ENCODE results near the gene REC8. TPM values are rescaled to one million over a fixed set of nuclear protein-coding genes. Genes with fewer than 3 reads are reported as not detected.

The REC8 gene
- total and polyA plus RNA-seq, 2 of the 13 experiments (the other 11 are each of a cell fraction or from before 2014, with no cell fraction given), result 3.4 to 14.7 TPM

- intact Hi-C loops (cut with micrococcal nuclease; ENCODE audit: unreplicated experiment), result no loop called here
- ChIA-PET CTCF (ENCODE audit: low intra/inter-chr PET ratio, low total read pairs) (no interaction called here), POLR2A (interaction anchor here (0.7 to 22.7 kb wide), 6 partner anchors 8 to 127 kb away, joined by 4 to 977 read pairs (median 108); partner anchors contain the start of genes DCAF11, IRF9, NRL and PCK2)
- Histone ChIP-seq H3K79me2 (ENCODE audit: insufficient read depth, low read length) (peaks cover 52% of the 10 kb centered on the region), H3K9me3 (ENCODE audit: low read length) (no peaks in the 10 kb centered on the region), H3K4me3 (replicated peaks in 1 of 3; ENCODE audit: insufficient read depth in 1 of 3, low read depth in 2 of 3, low read length in 3 of 3) (no peak overlapping the region), H3K4me2 (ENCODE audit: low read depth, low read length) (peak overlapping the region; percentile 98; the same call in 1 of the 2 replicates), H3K9ac (ENCODE audit: insufficient read depth, low read depth, low read length) (peak overlapping the region; percentile 0; the same call in 1 of the 2 replicates), H3K27me3 (ENCODE audit: control insufficient read depth in 1 of 2, insufficient read depth in 2 of 2, low read length in 2 of 2) (peaks cover 0 to 3% of the 10 kb centered on the region in 2 experiments; a peak in 1 of 5 replicates), H2AFZ (ENCODE audit: low read length) (no peak overlapping the region), H3K36me3 (replicated peaks in 1 of 2; ENCODE audit: control insufficient read depth in 1 of 2, insufficient read depth in 2 of 2, low read length in 2 of 2) (peaks cover 14 to 29% of the 10 kb centered on the region in 2 experiments), H4K20me1 (ENCODE audit: insufficient read depth, low read length) (peaks cover 8% of the 10 kb centered on the region), H3K4me1 (ENCODE audit: insufficient read depth, low read length) (peaks cover 63% of the 10 kb centered on the region), H3K27ac (ENCODE audit: extremely low read length, insufficient read depth, low read length) (no peak overlapping the region)
- no peak for TF ChIP-seq PAF1 (CRISPR knock-in tag; IDR thresholded peaks at IDR 0.05)
- peak; percentile 86 for TF ChIP-seq KDM1A (CRISPR knock-in tag; IDR thresholded peaks at IDR 0.05)
- no peak for TF ChIP-seq PRDM10 (CRISPR knock-in tag; IDR thresholded peaks at IDR 0.05; ENCODE audit: low read depth)
- TF ChIP-seq MZF1 (CRISPR knock-in tag; IDR thresholded peaks at IDR 0.05; ENCODE audit: borderline replicate concordance), result no peak
- TF ChIP-seq TBP (CRISPR knock-in tag; IDR thresholded peaks at IDR 0.05), result no peak
- peak; percentile 99 for TF ChIP-seq CHD4 (IDR thresholded peaks at IDR 0.05; ENCODE audit: borderline replicate concordance, low read length)
- no peak for TF ChIP-seq POGK (CRISPR knock-in tag; conservative IDR thresholded peaks at IDR 0.05)
- peak; percentile 69; the same call in 1 of the 2 replicates for TF ChIP-seq RCOR2 (CRISPR knock-in tag; IDR thresholded peaks at IDR 0.05)
- TF ChIP-seq JUND (CRISPR knock-in tag; IDR thresholded peaks at IDR 0.05), result no peak
- peak; percentile 80 for TF ChIP-seq ZMYM3 (CRISPR knock-in tag; IDR thresholded peaks at IDR 0.05)
- peak; percentile 98 for TF ChIP-seq ZNF629 (CRISPR knock-in tag; conservative IDR thresholded peaks at IDR 0.05)
- TF ChIP-seq SSRP1 (CRISPR knock-in tag; IDR thresholded peaks at IDR 0.05), result peak; percentile 81; the same call in 1 of the 2 replicates
- 0 out of 2 replicates have a peak, but pooled peaks have one; percentile 45 for TF ChIP-seq ZMAT3 (CRISPR knock-in tag; conservative IDR thresholded peaks at IDR 0.05)
- TF ChIP-seq ASH2L (IDR thresholded peaks at IDR 0.05; ENCODE audit: insufficient read length, low read depth, low read length), result peak; percentile 23
- FAIRE-seq (no peak), ATAC-seq (no peak), DNase-seq (ENCODE audit: low spot score) (no peak)
- BruUV-seq (replicated peaks), result no TSS peak
- 91% methylated on average over 1 of the region's 1 CpG for WGBS (ENCODE audit: low lambda C conversion rate)
- in situ Hi-C loops (cut with HindIII; ENCODE audit: extremely low pct_ligation_motif_present, low pct_unique_long_range_greater_than_20kb), result loop anchor here (25.0 kb wide), 1 partner anchor 832 kb away; the partner anchor contains the start of genes BCL2L2, PABPN1 and PPP1R3E
Measured at GRCh38 chr14:24144451-24144850, 27.4 kb upstream of the REC8 start.

All from HepG2 (cell line).